T-helper 22 cell (primary cell): ENCODE data around the gene TMEM186.
"Not testable (repeated sequence)": the region's sequence is repeated elsewhere in the genome, so short reads cannot be mapped to it uniquely, and the experiment has no call there.

Experiments
- DNase-seq: peaks from one replicate; pipeline ENCODE4 v3.0.0-alpha.2; 2020; ENCODE audit warnings: low read depth

The TMEM186 gene

GRCh38 chr16:8774208-8774607, 23.2 kb downstream of the TMEM186 start:
- no peak for DNase-seq

GRCh38 chr16:8773537-8773936, 23.9 kb downstream of the TMEM186 start:
- DNase-seq: no peak

- DNase-seq: no peak
Observed at GRCh38 chr16:8768692-8769091, 28.7 kb downstream of the TMEM186 start.

- DNase-seq: no peak
Observed at GRCh38 chr16:8768283-8768682, 29.2 kb downstream of the TMEM186 start.

- DNase-seq: no peak
Observed at GRCh38 chr16:8767176-8767575, 30.3 kb downstream of the TMEM186 start.

GRCh38 chr16:8764525-8765250, 32.8 kb downstream of the TMEM186 start:
- DNase-seq: no peak

GRCh38 chr16:8763899-8764298, 33.5 kb downstream of the TMEM186 start:
- no peak for DNase-seq

- no peak for DNase-seq
Observed at GRCh38 chr16:8763083-8763482, 34.4 kb downstream of the TMEM186 start.

GRCh38 chr16:8762254-8762653, 35.2 kb downstream of the TMEM186 start:
- DNase-seq: no peak

- no peak for DNase-seq
Observed at GRCh38 chr16:8761078-8761477, 36.4 kb downstream of the TMEM186 start.

- no peak for DNase-seq
Observed at GRCh38 chr16:8760021-8760420, 37.4 kb downstream of the TMEM186 start.

GRCh38 chr16:8758022-8758421, 39.4 kb downstream of the TMEM186 start:
- no peak for DNase-seq

GRCh38 chr16:8756755-8757154, 40.7 kb downstream of the TMEM186 start:
- no peak for DNase-seq

GRCh38 chr16:8753416-8754054, 43.9 kb downstream of the TMEM186 start:
- no peak for DNase-seq

GRCh38 chr16:8752706-8753105, 44.7 kb downstream of the TMEM186 start:
- no peak for DNase-seq

- DNase-seq: no peak
Observed at GRCh38 chr16:8751481-8752311, 45.7 kb downstream of the TMEM186 start.

- not testable (repeated sequence) for DNase-seq
Observed at GRCh38 chr16:8748944-8749343, 48.5 kb downstream of the TMEM186 start.
